K562 (cell line): ENCODE data around the gene ANO4.

ENCODE experiments used
- NBN ChIP-seq: fragments of 450-650 bp; IDR thresholded peaks from 2 replicates; pipeline ENCODE4 v1.6.1; 2016; ENCODE audit warnings: low read depth, mild to moderate bottlenecking
- POLR2G ChIP-seq: fragments of 200-400 bp; formaldehyde crosslinking; IDR thresholded peaks from 2 replicates; pipeline ENCODE4 v1.6.1; 2017; ENCODE audit warnings: low read depth, mild to moderate bottlenecking, antibody characterized with exemption, low read length, moderate library complexity
- SAP30 ChIP-seq: fragments of 200-600 bp; sonication (generic); IDR thresholded peaks from 2 replicates; pipeline ENCODE4 v1.6.1; 2012; ENCODE audit warnings: borderline replicate concordance, low read depth, mild to moderate bottlenecking, moderate library complexity, low read length, control low read depth, inconsistent platforms; ENCODE audit not compliant: insufficient read depth, poor library complexity, severe bottlenecking
- ZBTB33 ChIP-seq: sonication (generic); formaldehyde crosslinking; IDR thresholded peaks from 2 replicates; pipeline ENCODE4 v1.8.1; 2023; ENCODE audit warnings: mild to moderate bottlenecking, missing genetic modification reagents
- ZKSCAN3 ChIP-seq: fragments of 250-450 bp; sonication (Bioruptor Pico); IDR thresholded peaks from 2 replicates; pipeline ENCODE4 v1.4.0; 2020
- TF ChIP-seq, protein P1 (sequence below), 3 experiments: IDR thresholded peaks in 2 of 3; conservative IDR thresholded peaks in 1 of 3; 2 replicates each; pipeline ENCODE4 v1.5.1; 2011 to 2012; ENCODE audit warnings: low read length in 3 of 3, mild to moderate bottlenecking in 3 of 3, control low read depth in 2 of 3, improper control_type of control experiment in 1 of 3, inconsistent platforms in 1 of 3, low read depth in 1 of 3, mixed read lengths in 1 of 3, moderate library complexity in 1 of 3; ENCODE audit not compliant: insufficient read depth in 2 of 3

- TF ChIP-seq ZBTB33 (CRISPR knock-in tag) (no peak), SAP30 (no peak), POLR2G (no peak), NBN (no peak), ZKSCAN3 (CRISPR knock-in tag) (no peak)
- TF ChIP-seq, protein P1, sequence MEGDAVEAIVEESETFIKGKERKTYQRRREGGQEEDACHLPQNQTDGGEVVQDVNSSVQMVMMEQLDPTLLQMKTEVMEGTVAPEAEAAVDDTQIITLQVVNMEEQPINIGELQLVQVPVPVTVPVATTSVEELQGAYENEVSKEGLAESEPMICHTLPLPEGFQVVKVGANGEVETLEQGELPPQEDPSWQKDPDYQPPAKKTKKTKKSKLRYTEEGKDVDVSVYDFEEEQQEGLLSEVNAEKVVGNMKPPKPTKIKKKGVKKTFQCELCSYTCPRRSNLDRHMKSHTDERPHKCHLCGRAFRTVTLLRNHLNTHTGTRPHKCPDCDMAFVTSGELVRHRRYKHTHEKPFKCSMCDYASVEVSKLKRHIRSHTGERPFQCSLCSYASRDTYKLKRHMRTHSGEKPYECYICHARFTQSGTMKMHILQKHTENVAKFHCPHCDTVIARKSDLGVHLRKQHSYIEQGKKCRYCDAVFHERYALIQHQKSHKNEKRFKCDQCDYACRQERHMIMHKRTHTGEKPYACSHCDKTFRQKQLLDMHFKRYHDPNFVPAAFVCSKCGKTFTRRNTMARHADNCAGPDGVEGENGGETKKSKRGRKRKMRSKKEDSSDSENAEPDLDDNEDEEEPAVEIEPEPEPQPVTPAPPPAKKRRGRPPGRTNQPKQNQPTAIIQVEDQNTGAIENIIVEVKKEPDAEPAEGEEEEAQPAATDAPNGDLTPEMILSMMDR (IDR thresholded peaks at IDR 0.05 in 2 of 3, conservative IDR thresholded peaks at IDR 0.05 in 1 of 3; ENCODE audit: insufficient read depth in 2 of 3, low read depth in 1 of 3, low read length in 3 of 3) = no peak
Measured at GRCh38 chr12:100967189-100967588, 172.6 kb downstream of the ANO4 start.
